NCI-H446 treated with DMSO at 0.1 percent for 48 hours (cell line): ENCODE data around the gene FYN.

Source experiments
- DNase-seq: peaks from one replicate; lab custom pipeline; 2025; lab: John Stamatoyannopoulos, UW

Gene FYN

DNA sequence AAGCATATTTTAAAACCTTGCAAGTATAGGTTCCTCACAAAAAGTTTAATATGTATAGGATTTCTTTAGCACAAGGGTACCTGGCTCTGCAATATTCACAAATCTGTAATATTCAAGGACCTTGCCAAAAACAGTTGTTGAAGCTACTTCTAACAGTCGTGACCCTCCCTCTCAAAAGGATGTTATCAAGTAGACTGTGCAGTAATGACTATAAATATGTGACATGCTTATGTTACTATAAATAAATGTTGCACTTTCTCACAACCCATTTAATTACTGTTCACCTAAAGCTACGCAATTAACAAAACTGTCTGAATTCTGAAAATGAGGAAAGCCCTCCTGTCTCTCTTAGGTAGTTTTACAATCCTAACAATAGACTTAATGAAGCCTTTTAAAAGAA lies 41.8 kb downstream of the FYN start:
- DNase-seq = no peak

DNA sequence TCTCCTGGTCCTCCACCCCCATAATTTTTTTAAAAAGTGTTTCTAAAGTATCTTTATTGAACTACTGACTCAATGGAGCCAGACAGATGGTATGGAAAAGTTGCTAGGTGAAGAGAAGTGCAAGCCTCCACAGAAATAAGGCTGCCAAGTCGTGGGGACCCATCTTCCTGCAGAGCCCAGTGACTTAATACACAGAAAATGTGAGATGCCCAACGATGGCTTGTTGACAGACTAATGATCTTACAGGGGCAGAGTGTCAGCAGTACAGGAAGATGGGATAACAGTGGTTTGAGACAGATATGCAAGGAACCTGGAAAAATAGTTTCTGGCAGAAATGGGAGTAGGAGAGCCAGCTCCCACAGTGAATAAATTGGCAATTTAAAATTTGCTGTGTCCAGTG lies 43.3 kb downstream of the FYN start:
- no peak for DNase-seq

DNA sequence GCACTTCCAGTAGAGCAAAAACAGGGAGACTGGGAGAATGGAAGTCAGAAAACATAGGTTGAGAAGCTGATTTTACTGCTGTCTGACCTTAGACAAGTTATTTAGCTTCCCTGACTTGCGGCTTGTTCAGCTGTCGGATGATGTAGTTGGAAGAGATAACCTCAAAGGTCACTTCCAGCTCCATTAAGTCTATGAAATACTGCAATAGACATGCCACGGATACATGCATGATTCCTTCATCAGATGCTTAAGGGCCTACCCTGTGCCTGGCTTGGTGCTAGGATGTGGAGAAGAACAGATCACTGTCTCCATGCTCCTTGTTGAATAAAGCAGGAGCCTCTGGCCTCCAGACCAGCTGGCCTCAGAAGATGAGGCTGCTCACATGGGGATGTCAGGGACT lies 43.7 kb downstream of the FYN start:
- DNase-seq = no peak

DNA sequence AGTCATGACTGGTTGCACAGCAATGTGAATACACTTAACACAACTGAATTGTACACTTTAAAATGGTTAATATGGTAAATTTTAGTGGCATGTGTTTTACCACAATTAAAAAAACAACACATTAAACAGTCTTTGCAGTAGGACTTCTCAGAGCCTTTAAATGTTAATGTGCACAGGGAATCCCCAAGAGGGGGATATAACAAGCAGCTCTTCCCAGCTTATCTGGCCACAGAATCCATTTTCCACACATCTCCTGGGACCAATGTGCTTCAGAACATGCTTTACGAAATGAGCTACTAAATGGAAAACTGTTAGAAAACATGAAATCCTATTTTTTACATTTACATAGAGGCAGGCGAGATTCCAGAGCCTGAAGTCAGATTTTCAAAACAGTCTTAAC lies 44.4 kb downstream of the FYN start:
- no peak for DNase-seq

DNA sequence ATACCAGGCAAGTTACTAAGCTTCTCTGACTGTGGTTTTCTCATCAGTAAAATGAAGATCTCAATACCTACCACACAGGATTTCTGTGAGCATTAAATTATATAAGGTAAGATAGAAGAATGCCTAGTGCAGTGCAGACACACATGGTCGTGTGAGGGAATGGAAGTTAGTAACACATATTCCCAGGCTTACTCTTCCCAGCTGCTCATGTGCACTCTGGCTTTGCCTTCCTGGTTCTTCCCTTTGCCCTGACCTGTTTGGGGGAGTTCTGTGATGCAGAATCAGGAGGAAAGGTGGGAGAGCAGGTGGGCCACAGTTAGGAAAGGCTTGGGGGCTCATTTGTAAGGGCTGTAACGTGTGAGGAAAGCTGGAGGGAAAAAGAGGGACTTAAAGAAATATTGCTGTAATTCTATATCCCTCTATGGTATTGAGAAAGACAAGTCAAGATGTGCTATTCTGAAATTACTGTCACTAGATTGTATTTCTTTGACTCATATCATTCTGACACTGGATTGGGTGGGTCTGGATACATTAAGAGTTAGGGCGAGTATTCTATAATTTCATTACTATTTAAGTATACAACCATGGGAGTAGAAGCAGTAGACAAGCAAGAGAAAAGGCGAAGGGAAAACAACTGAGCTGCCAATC lies 47.7 kb downstream of the FYN start:
- DNase-seq = no peak

DNA sequence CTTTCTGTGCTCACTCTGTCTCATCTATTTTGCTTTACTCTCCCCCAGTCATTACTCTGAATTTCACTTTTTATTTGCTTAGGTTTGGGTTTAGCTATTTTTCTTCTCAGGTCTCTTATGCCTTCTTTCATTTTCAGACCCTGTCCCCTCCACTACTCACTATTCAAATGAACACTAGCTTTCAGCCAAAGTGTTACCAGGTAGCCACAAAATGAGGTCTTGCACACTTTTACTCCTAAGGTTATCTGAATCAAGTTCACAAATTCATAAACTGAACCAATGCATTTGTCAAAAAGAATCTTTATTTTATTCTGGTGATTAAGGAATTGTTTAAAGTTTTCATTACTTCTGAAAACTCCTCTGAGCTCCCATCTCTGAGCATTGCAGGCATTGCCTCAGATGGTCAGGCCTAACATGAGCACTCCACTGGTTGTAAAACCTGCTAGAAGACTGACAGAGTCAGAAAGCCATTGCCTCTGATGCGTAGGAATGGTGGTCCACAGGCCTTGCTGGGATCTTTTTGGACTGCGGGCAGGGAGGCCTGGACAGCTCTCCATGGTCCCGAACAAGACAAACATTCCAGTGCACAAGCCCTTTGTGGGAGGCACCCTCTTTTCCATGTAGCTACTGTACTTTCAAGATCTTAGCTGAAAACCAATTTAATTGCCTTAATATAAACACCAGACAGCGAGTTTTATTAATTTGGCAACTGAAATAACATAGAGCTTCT lies 48.5 kb downstream of the FYN start:
- DNase-seq = no peak

DNA sequence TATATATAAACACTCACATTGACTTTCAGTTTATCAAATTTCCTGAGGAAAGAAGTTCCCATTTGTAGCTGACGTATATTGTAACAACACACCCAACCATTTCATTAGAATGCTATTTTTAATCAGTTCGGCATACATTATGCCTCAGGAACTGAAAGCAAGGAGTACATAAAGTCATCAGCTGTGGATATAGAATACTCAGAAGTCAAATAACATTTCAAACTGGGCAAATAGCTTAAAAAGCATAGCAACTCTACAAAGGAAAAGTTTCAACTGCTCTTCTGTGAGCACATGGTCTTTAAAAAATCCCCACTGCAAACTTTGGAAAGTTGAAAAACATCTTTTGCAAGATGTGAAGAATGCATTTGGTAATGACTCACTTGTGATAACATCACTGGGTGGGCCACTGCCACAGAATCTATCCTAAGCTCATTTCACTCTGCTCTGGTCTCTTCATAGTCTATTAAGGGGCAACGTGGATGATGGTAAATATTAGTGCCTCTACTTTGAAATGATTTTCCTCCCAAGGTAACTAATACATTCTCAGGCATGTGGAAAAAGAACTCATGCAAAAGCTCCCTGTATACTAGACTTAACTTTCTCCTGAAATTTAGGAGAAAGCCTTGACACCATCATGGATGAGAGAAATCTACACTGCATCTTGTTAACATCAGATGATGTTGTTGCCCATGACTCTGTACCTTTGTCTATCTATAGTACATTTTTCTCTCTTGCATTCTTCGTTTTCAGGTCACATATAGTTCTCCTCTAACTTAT lies 49.2 kb downstream of the FYN start:
- no peak for DNase-seq

DNA sequence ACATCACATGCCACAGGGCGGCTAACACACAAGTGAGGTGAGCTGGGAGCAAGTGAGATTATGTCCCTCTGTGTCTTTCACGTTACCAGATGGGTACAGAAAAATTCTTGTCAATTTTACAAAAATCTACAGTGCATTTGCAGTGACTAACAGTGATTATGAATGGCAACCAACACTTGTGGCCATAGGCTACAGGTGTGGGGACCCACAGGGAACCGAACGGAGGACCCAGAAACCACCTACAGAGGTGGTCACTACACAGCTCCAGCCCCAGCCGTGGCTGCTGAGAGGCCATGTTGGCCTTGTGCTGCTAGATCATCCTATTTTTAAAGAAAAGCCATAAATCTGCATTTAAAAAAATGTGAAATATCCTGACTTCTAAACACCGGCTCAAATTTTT lies 50.2 kb downstream of the FYN start:
- DNase-seq = no peak

DNA sequence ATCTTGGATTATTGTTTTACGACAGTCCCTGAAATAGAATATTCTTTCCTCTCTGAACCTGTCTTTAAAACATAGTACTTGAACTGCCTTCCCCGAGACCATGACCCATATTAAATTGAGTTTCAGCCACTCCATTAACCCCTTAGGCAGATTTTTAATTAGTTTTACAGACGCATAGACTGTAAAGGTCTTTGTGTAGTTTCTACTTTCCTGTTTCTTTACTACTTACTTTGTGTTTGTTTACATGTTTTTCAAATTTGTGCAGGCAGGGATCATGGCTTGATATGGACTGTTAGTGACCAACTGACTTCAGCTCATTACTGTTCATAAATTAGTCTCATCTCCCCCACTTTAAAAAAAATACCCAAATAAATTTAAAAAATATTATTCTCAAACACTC lies 53.8 kb downstream of the FYN start:
- DNase-seq = no peak

DNA sequence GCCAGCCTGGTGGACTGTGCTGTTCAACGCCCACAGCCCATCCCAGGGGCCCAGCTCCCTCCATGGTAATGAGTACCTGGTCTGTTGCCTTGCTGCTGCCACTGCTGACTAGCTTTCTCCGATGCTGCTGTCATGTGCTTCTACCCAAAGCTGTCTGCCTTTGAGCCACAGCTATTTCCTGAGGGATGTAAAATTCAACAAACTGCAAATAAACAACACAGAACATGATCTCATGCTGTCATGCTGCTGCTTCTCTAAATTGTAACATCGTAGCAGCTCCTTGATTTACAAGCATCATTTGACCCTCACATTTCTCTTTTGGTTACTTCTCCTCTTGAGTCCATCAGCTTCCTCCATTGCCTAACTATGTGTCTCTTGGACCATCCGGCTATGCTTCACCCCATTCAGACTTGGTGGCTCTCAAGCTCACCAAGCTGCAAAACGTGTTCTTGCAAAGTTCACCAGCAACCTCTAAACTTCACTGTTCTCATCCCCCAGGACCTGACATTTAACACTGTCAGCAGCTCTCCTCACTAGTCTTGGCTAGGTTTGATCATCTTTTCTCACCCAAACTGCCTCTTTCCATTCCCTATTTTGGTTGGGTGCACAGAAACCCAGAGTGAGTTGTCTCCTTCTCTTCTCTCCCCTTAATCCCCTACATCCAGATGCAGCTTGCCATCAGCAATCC lies 54.6 kb downstream of the FYN start:
- no peak for DNase-seq

DNA sequence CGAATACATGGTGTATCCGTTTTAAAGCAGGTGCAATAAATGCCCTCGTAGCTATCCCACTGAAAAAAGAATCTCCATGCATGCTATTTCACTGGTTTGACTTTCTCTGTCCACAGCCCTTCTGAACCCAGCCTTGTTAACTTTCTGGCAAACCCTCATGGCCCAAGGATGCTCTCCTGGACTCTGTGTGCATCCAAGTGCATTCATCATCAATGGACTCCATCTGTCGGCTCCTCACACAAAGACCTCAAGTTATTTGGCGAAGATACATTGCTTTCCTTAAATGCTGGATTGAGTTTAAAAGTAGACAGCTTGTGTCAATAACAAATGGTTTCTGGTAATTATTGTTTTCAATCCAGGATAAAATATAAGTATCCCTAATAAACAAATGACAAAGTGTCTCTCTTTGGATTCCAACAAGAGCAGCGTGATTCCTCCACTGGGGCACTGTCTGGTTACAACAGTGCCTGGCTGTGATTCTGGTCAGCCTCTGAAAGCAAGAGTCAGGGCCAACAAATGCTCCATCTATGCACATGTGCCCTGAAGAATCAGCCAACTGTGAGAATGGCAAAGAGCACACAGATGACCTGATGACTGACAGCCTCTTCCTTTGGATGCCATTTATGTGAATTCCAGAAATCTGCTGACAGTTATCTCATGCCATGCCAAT lies 55.7 kb downstream of the FYN start:
- peak; percentile 88 for DNase-seq

DNA sequence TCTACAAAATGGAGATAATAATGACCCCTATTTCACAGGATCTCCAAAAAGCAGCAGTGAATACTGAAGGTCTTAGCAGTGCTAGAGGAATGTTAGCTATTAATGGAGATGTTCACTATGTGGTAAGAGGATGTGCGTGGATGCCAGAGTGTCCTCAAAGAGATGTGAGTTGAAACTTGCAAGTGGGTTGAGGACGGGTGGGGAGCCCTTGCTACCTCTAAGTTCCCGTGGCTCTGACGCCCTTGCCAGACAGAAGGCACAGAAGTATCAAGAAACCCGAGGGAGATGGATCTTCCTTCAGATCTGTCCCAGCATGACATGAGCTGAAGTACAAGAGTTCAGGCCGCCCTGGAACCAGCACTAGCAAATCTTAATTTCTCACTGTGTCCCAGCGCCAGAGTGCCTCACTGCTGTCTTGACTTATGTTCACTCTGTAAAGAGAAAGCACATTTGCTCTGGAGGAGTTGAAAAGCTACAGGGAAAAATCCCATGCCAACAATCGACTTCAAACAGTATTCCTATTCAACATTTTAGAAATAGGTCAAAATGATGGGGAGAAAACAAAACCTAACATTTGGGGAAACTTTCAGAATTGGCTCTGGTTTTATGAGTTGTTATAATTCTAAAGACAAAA lies 59.5 kb downstream of the FYN start:
- DNase-seq = no peak

DNA sequence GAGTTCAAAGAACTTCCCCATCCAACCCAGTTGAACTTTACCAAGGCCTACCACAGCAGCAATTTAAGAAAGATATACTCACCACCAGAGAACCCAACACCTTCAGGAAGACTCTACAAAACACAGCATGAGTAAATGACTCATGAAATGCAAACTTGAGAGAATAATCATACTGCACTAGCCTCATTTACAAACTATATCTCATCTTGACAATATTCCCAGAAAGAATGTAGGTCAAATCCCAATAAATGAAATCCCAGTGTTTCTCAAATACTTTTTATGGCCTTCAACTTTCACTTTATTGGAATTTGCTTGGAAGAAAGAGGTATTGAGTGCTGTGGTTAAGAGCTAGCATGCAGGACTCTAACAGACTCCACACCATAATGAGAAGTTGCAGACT lies 60.0 kb downstream of the FYN start:
- no peak for DNase-seq

DNA sequence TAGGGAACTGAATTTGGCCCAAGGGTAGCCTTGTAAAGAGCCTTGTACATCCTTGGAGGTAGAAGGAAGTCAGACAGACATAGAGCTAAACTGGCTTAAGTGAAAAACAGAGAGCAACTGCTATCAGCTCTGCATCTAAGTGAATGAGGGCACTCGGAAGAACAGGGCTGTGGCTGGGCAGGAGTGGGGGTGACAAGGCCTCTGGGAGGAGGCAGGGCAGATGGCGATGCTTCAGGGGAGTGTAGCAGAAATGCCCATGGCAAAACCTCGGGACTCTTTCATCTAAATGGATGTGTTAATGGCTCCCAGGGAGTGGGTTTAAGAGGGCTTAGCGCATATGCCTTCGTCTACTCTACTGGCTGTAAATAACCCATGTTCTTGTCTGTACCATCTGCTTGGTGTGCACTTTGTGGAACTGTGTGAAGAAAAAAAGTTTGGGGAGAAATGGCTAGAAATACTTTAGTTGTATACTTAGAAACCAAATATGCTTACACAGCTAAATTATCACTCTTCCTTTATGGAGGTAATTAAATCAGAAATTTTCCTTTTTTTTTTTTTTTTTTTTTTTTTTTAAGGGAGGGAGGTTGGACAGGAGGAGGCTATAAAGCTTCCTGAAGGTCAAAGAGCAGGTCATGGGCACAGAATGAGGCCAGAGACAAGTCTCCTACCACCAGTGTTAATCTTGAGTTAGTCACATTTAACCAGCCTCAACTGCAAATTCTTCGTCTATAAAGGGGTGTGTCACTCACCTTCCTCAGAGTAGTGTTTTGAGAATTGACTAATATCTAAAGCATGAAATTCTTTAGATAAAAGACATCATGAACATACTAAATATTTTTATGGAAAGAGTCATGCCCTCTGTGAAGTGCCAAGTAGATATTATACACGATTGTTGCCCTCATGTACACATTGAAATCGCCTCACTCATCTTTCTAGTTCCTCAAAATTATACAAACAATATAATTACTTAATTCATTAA lies 60.9 kb downstream of the FYN start:
- DNase-seq = no peak

DNA sequence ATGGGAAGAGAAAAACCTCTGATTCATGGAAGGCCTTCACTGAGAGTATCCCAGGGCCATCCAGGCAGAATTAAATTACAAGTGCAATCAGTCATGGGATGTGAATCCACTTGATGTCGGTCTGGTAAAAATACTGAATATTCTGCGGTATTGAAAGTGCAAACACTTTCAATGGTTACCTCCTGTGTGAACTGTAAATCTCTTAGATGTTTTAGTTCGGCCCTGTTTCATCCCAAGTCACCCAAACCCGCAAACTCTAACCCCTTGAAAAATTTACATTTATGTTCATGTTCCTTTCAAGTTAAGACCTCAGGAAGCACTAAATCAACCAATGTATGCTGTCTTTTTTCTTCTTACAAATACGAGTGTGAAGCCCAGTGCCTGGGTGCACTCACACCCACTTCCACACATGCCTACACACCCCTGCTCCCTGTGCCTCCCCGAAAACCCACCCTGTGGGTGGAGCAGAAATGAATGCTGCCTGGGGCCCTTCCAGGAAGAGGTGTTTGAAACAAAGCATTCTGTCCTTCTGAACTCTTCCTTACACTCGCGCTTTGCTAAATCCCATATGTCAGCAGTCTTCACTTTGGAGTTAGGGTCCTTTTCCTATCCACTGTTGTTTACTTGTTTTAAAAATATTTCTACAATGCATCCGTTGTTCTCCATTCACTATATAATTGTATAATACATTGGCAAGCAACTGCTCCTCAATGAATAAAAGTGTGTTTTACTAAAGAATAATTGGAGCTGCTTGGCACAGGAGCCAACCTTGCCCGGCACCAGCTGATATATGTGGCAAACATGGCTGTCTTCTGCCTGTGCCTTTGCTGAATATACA lies 62.7 kb downstream of the FYN start:
- no peak for DNase-seq

DNA sequence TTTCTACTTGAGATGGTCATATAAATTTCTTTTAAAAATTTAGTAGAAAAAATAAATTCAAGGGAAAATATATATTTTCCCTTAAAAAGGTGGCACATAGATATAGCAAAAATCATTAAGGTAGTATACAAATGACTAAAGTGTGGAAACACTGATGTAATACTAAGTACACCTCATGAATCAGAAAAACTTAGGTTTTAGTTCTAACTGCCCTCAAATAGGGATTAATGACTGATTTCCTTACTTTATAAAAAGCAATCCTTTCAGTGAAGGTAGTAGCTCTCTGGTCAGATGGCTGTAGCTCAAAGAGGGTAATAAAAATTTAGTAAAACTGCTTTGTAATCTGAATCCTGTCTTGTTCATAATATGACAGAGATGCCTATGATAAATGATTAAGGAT lies 63.5 kb downstream of the FYN start:
- DNase-seq = no peak

DNA sequence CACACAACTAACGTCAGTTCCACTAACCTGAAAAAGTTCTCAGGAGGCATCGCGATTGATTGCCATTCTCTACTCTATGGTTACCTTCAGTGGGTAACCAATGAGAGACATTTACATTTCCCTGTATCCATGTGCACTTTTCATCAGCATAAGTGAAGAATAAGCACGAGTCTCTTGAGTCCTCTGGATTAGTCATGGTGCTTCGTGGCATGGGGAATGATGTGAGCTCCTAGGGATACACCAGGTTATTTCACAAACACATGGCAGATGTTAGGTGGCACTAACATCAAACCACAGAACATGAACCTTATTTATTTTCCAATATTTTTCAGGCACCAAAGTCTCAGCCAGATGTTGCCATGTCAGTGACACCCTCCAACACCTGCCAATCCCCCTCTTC lies 64.0 kb downstream of the FYN start:
- DNase-seq = no peak

DNA sequence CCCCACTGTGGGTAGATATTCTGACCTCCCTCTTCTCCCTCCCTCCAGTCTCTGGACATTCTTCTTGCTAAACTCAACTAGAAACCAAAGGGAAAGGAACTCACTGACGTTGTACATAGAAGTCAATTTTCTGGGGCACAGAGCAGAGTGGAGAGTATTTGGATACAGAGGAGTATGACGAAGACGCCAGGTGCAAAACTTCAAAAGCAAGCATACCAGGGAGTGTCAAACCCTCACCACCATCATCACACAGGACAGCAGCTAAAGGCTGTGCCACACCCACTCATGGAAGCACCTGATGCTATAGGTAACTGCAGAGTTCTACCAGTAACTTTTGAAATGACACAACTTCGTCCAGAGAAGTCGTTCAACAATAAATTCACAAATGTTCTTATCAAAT lies 64.8 kb downstream of the FYN start:
- no peak for DNase-seq
